Neural cell (in vitro differentiated cells): ENCODE results near the gene INPP5A. TPM values are rescaled to one million over a fixed set of nuclear protein-coding genes. Genes with fewer than 3 reads are reported as not detected.

ENCODE experiments used
- H2AFZ ChIP-seq: fragments of 200-600, 300-800 bp; sonication (generic), shearing (Covaris generic); 2 replicates; pipeline ENCODE4 v1.6.0; 2014; ENCODE audit warnings: low read depth, mild to moderate bottlenecking, antibody characterized with exemption, low read length, moderate library complexity
- H3F3A ChIP-seq: fragments of 200-600 bp; shearing (Covaris generic); 2 replicates; pipeline ENCODE4 v1.6.1; 2016; ENCODE audit warnings: mild to moderate bottlenecking, moderate library complexity, mixed read lengths, antibody characterized with exemption, low read length; ENCODE audit not compliant: insufficient read depth, poor library complexity, severe bottlenecking
- H3K27ac ChIP-seq: fragments of 200-600, 300-800 bp; sonication (generic), shearing (Covaris generic); 2 replicates; pipeline ENCODE4 v1.5.1; 2014; ENCODE audit warnings: mild to moderate bottlenecking, low read length, moderate library complexity
- H3K27me3 ChIP-seq: fragments of 300-800, 200-600 bp; sonication (generic), shearing (Covaris generic); 2 replicates; pipeline ENCODE4 v1.6.0; 2014; ENCODE audit warnings: mild to moderate bottlenecking, low read depth, low read length, moderate library complexity; ENCODE audit not compliant: insufficient read depth
- H3K36me3 ChIP-seq: fragments of 300-800, 200-600 bp; sonication (generic), shearing (Covaris generic); 2 replicates; pipeline ENCODE4 v1.5.1; 2014; ENCODE audit warnings: mild to moderate bottlenecking, antibody characterized with exemption, low read length, moderate library complexity; ENCODE audit not compliant: insufficient read depth
- H3K4me2 ChIP-seq: fragments of 300-800, 200-600 bp; sonication (generic), shearing (Covaris generic); 2 replicates; pipeline ENCODE4 v1.6.0; 2014; ENCODE audit warnings: mild to moderate bottlenecking, low read length
- H3K4me3 ChIP-seq: fragments of 300-800, 200-600 bp; sonication (generic), shearing (Covaris generic); 2 replicates; pipeline ENCODE4 v1.5.1; 2014; ENCODE audit warnings: mild to moderate bottlenecking, low read length, moderate library complexity
- H3K79me2 ChIP-seq: fragments of 200-600 bp; shearing (Covaris generic); replicated peaks from 2 replicates; pipeline ENCODE4 v1.6.0; 2014; ENCODE audit warnings: mild to moderate bottlenecking, low read length, moderate library complexity; ENCODE audit not compliant: insufficient read depth
- H3K9ac ChIP-seq: fragments of 300-800, 200-600 bp; sonication (generic), shearing (Covaris generic); 2 replicates; pipeline ENCODE4 v1.6.1; 2016; ENCODE audit warnings: mild to moderate bottlenecking, low read length, mixed read lengths
- H3K9me2 ChIP-seq: fragments of 200-600 bp; shearing (Covaris generic); 2 replicates; pipeline ENCODE4 v1.6.1; 2016; ENCODE audit warnings: mild to moderate bottlenecking, low read length, mixed read lengths; ENCODE audit not compliant: insufficient read depth
- H3K9me3 ChIP-seq: fragments of 200-600, 300-800 bp; sonication (generic), shearing (Covaris generic); 2 replicates; pipeline ENCODE4 v1.6.1; 2016; ENCODE audit warnings: mild to moderate bottlenecking, mixed run types, low read length, moderate library complexity, mixed read lengths
- H4K20me1 ChIP-seq: fragments of 200-600 bp; shearing (Covaris generic); 2 replicates; pipeline ENCODE4 v1.6.1; 2016; ENCODE audit warnings: mild to moderate bottlenecking, mixed run types; ENCODE audit not compliant: insufficient read depth
- EP300 ChIP-seq: fragments of 450-650 bp; conservative IDR thresholded peaks from 2 replicates; pipeline ENCODE4 v1.6.1; 2014; ENCODE audit warnings: antibody characterized with exemption, mild to moderate bottlenecking, moderate library complexity; ENCODE audit not compliant: poor library complexity, severe bottlenecking
- EZH2 ChIP-seq: fragments of 200-600, 300-800 bp; shearing (Covaris generic), sonication (generic); IDR thresholded peaks from 2 replicates; pipeline ENCODE4 v1.6.1; 2014; ENCODE audit warnings: antibody characterized with exemption, low read length, borderline replicate concordance, mild to moderate bottlenecking; ENCODE audit not compliant: insufficient read depth, poor library complexity, severe bottlenecking
- MXI1 ChIP-seq: fragments of 450-650 bp; conservative IDR thresholded peaks from 2 replicates; pipeline ENCODE4 v1.6.1; 2014; ENCODE audit warnings: antibody characterized with exemption, mild to moderate bottlenecking; ENCODE audit not compliant: poor library complexity, severe bottlenecking
- POLR2AphosphoS5 ChIP-seq: IDR thresholded peaks from 2 replicates; pipeline ENCODE4 v1.6.1; 2012
- RAD21 ChIP-seq: fragments of 450-650 bp; conservative IDR thresholded peaks from 2 replicates; pipeline ENCODE4 v1.6.1; 2014; ENCODE audit warnings: antibody characterized with exemption, mild to moderate bottlenecking, moderate library complexity
- REST ChIP-seq: IDR thresholded peaks from 2 replicates; pipeline ENCODE4 v1.6.1; 2012; ENCODE audit warnings: borderline replicate concordance
- SMC3 ChIP-seq: fragments of 450-650 bp; conservative IDR thresholded peaks from 2 replicates; pipeline ENCODE4 v1.6.1; 2014; ENCODE audit warnings: antibody characterized with exemption, mild to moderate bottlenecking, moderate library complexity; ENCODE audit not compliant: poor library complexity
- TAF1 ChIP-seq: IDR thresholded peaks from 2 replicates; pipeline ENCODE4 v1.6.1; 2012; ENCODE audit warnings: low read depth
- polyA plus RNA-seq: library from polyadenylated mRNA; depleted of rRNA; stranded (reverse); fragments of >200 nt; gene quantifications from 2 replicates; pipeline ENCODE4 v1.2.3, GENCODE V29; 2014
- TF ChIP-seq, protein P1 (sequence below): fragments of 450-650 bp; IDR thresholded peaks from 2 replicates; pipeline ENCODE4 v1.5.1; 2014; ENCODE audit warnings: antibody characterized with exemption, mild to moderate bottlenecking, moderate library complexity; ENCODE audit not compliant: poor library complexity, severe bottlenecking

INPP5A gene
- polyA plus RNA-seq, 1 donor from 2014 or later = 48.8 TPM

- Histone ChIP-seq H3K36me3 (no peaks in the 10 kb centered on the region), H2AFZ (no peak overlapping the region), H4K20me1 (no peaks in the 10 kb centered on the region), H3K4me2 (no peak overlapping the region), H3F3A (no peaks in the 10 kb centered on the region), H3K27me3 (peaks cover 8% of the 10 kb centered on the region), H3K79me2 (no peaks in the 10 kb centered on the region), H3K9me2 (no peaks in the 10 kb centered on the region), H3K9ac (no peak overlapping the region), H3K4me3 (no peak overlapping the region), H3K9me3 (no peaks in the 10 kb centered on the region), H3K27ac (no peak overlapping the region)
- TF ChIP-seq REST (no peak), EP300 (no peak), MXI1 (no peak), TAF1 (no peak), EZH2 (no peak), POLR2AphosphoS5 (no peak), SMC3 (no peak), RAD21 (no peak)
- TF ChIP-seq, protein P1, sequence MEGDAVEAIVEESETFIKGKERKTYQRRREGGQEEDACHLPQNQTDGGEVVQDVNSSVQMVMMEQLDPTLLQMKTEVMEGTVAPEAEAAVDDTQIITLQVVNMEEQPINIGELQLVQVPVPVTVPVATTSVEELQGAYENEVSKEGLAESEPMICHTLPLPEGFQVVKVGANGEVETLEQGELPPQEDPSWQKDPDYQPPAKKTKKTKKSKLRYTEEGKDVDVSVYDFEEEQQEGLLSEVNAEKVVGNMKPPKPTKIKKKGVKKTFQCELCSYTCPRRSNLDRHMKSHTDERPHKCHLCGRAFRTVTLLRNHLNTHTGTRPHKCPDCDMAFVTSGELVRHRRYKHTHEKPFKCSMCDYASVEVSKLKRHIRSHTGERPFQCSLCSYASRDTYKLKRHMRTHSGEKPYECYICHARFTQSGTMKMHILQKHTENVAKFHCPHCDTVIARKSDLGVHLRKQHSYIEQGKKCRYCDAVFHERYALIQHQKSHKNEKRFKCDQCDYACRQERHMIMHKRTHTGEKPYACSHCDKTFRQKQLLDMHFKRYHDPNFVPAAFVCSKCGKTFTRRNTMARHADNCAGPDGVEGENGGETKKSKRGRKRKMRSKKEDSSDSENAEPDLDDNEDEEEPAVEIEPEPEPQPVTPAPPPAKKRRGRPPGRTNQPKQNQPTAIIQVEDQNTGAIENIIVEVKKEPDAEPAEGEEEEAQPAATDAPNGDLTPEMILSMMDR = no peak
Observed at GRCh38 chr10:132776821-132777220, 239.2 kb downstream of the INPP5A start.

- TF ChIP-seq TAF1 = no peak
- TF ChIP-seq SMC3 = no peak
- H3K36me3 ChIP-seq = no peaks in the 10 kb centered on the region
- peaks cover 14% of the 10 kb centered on the region for H3K27me3 ChIP-seq
- H3K9ac ChIP-seq = no peak overlapping the region
- H3K4me3 ChIP-seq = no peak overlapping the region
- no peaks in the 10 kb centered on the region for H3K9me3 ChIP-seq
- H2AFZ ChIP-seq = no peak overlapping the region
- no peaks in the 10 kb centered on the region for H3F3A ChIP-seq
- H3K4me2 ChIP-seq = no peak overlapping the region
- no peaks in the 10 kb centered on the region for H3K79me2 ChIP-seq
- H3K9me2 ChIP-seq = no peaks in the 10 kb centered on the region
- H3K27ac ChIP-seq = no peak overlapping the region
- no peaks in the 10 kb centered on the region for H4K20me1 ChIP-seq
Observed at GRCh38 chr10:132777441-132777840, 239.9 kb downstream of the INPP5A start.
